Esophagus squamous epithelium (tissue), 5 donors: ENCODE data around the gene VEZF1. TPM values are rescaled to one million over a fixed set of nuclear protein-coding genes. Genes with fewer than 3 reads are reported as not detected.

Experiments
- DNase-seq: peaks from one replicate; lab custom pipeline; 2025; lab: John Stamatoyannopoulos, UW
- H3K27ac ChIP-seq, 4 donors: fragments of 200-600 bp; sonication (generic); one replicate each; pipeline ENCODE4 v1.5.1; 2016 to 2019; ENCODE audit warnings: mild to moderate bottlenecking in 1 of 4
- H3K27me3 ChIP-seq, 4 donors: fragments of 200-600 bp; sonication (generic); 1 replicate in 3 of 4; 2 replicates in 1 of 4; pipeline versions ENCODE4 v1.5.1 to v1.6.0; 2017 to 2021; ENCODE audit warnings: antibody characterized with exemption in 1 of 4
- H3K36me3 ChIP-seq, 3 donors: fragments of 200-600 bp; sonication (generic); one replicate each; pipeline ENCODE4 v1.5.1; 2016 to 2019
- H3K4me1 ChIP-seq, 3 donors: fragments of 200-600 bp; sonication (generic); one replicate each; pipeline ENCODE4 v1.5.1; 2017 to 2019
- H3K4me3 ChIP-seq, 4 donors: fragments of 200-600 bp; sonication (generic); 1 replicate in 3 of 4; 2 replicates in 1 of 4; pipeline ENCODE4 v1.5.1; 2016 to 2019; ENCODE audit warnings: mild to moderate bottlenecking in 2 of 4, moderate library complexity in 1 of 4
- H3K9me3 ChIP-seq, 3 donors: fragments of 200-600 bp; sonication (generic); one replicate each; pipeline ENCODE4 v1.5.1; 2016 to 2019
- POLR2A ChIP-seq, 4 donors: fragments of 450-650 bp; IDR thresholded peaks; one replicate each; pipeline ENCODE4 v1.6.1; 2017; ENCODE audit warnings: antibody characterized with exemption in 4 of 4, mild to moderate bottlenecking in 4 of 4, moderate library complexity in 3 of 4
- WGBS, 2 donors: methylation state at CpG; one replicate each; pipeline ENCODE4 v1.1.5; 2018; 5-methylcytosine and 5-hydroxymethylcytosine counted together
- intact Hi-C: fragments of 100-400 bp; cut with DNase I; formaldehyde crosslinking; loops from one replicate; pipeline ENCODE4 v1.15.0; 2022
- total RNA-seq, 4 donors: library from RNA; depleted of rRNA; stranded (reverse); fragments of >200 nt; gene quantifications; one replicate each; pipeline ENCODE4 v1.1.0, GENCODE V29; 2016
- TF ChIP-seq, protein P1 (sequence below), 6 experiments: fragments of 450-650 bp in 4 of 6; fragments of 200-600 bp in 2 of 6; sonication (generic) in 2 of 6; IDR thresholded peaks; one replicate each; pipeline ENCODE4 v1.5.1; 2016 to 2019; ENCODE audit warnings: antibody characterized with exemption in 6 of 6, mild to moderate bottlenecking in 4 of 6, moderate library complexity in 4 of 6
- donor health status: DM: yes; HTN: yes; CAD: no.

Gene VEZF1
- total RNA-seq, 4 donors from 2014 or later: 20.3 to 61.4 (median 27.4) TPM

DNA sequence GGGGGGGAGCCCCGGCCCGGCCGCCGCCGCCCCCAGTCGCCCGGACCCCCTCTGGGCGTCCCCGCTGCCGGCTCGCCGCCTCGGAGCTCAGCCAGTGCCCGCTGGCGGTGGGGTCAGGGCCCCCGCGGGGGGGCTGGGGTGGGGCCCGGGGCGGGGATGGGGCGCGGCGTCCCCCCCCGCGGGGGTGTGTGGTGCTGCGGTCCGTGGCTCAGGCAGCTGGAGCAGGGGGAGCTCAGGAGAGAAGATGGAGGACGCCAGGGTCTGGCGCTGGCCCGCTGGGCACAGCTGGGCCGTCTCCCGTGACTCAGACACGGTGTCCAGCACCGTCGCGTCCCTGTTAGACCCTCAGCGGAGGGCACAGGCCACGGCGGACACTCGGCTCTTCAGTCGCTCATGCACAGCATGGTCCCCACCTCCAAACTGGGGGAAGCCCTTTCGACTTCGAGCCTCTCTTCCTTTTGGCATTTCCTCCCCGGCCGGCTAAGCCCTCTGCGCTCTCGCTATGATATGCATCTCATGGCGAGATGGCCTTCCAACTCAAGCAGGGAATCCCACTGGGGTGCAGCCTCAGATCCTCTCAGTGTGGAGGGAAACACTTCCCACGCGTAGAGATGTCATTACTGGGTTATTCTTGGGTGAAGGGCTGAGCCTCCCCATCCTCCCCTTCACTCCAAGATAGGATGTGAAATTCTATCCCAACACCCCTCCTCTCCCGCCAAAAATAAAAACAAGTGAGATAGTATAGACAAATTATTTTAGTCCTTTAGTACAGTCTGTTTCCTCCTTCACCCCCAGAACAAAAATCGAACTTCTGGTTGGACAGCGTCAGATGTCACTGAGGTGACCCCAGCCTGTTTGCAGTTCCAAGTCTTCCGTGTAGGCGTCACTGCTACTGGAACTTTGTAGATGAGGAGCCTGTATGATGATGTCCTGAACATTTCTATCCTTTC is 522 bp upstream of the VEZF1 start:
- intact Hi-C loops: loop anchor here (10.0 kb wide), 1 partner anchor 94 kb away; no protein-coding TSS in a partner anchor
- peaks cover 6 to 56% (median 38%) of the 10 kb centered on the region in 3 donors for H3K4me1 ChIP-seq
- DNase-seq: no peak

DNA sequence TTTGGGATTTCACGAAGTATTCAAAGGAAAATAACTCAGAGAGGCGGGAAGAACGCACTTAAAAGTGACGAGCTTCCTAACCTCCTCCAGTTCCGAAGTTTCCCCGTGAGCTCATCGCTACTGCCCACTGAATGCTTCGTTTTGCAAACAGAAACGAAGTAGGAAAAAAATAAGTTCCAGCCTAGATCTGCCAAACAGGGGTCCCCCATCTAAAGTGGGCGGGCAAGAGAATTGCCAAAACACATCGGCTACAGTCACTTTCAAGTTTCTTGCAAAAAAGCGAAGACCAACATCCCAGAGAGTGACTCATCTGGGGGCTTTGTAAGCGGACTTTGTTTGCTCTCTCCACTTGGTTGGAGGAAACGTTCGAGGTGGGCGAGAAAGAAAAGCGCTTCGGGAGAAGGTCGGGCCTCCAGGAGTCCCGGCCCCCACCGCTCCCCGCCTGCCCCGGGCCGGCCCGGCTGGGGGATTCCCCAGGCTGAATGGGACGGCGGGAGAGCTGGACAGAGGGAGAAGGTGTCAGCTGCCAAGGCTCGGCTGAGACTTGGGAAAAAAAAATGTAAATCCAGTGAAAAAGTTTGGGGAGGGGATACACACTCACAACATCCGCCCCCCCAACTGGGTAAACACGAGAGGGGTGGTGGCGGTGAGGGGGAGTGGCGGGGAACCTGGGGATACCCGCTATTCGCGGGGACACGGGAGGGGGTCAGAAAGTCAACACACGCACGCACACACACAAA is 1.0 kb downstream of the VEZF1 start:
- H3K4me1 ChIP-seq: peaks cover 6 to 65% (median 48%) of the 10 kb centered on the region in 3 donors
- peaks cover 0 to 25% (median 7%) of the 10 kb centered on the region in 3 donors for H3K36me3 ChIP-seq
- no peaks in the 10 kb centered on the region for H3K9me3 ChIP-seq
- H3K27ac ChIP-seq: peak overlapping the region; percentile 96 to 99 (median 98)
- WGBS, 2 donors: 0 to 1% methylated on average over 33 to 38 of the region's 38 CpGs
- no peak for DNase-seq
- intact Hi-C loops: loop anchor here (10.0 kb wide), 1 partner anchor 92 kb away; no protein-coding TSS in a partner anchor
- TF ChIP-seq, protein P1, sequence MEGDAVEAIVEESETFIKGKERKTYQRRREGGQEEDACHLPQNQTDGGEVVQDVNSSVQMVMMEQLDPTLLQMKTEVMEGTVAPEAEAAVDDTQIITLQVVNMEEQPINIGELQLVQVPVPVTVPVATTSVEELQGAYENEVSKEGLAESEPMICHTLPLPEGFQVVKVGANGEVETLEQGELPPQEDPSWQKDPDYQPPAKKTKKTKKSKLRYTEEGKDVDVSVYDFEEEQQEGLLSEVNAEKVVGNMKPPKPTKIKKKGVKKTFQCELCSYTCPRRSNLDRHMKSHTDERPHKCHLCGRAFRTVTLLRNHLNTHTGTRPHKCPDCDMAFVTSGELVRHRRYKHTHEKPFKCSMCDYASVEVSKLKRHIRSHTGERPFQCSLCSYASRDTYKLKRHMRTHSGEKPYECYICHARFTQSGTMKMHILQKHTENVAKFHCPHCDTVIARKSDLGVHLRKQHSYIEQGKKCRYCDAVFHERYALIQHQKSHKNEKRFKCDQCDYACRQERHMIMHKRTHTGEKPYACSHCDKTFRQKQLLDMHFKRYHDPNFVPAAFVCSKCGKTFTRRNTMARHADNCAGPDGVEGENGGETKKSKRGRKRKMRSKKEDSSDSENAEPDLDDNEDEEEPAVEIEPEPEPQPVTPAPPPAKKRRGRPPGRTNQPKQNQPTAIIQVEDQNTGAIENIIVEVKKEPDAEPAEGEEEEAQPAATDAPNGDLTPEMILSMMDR (IDR thresholded peaks at IDR 0.05): no peak
- TF ChIP-seq POLR2A (IDR thresholded peaks at IDR 0.05): peak in 1 of 4 donors; percentile 26
- H3K4me3 ChIP-seq: peak overlapping the region; percentile 89 to 97 (median 91)
- no peaks in the 10 kb centered on the region for H3K27me3 ChIP-seq

More for the DNA sequence above, 522 bp upstream of the VEZF1 start:
- Histone ChIP-seq H3K36me3 (peaks cover 0 to 13% (median 0%) of the 10 kb centered on the region in 3 donors), H3K4me3 (peak overlapping the region; percentile 89 to 97 (median 91)), H3K9me3 (no peaks in the 10 kb centered on the region), H3K27ac (peak overlapping the region; percentile 96 to 99 (median 98)), H3K27me3 (no peaks in the 10 kb centered on the region)
- 6 to 19% methylated on average over 10 to 28 of the region's 54 CpGs for WGBS, 2 donors
- peak in 2 of 4 donors; percentile 23 to 38 for TF ChIP-seq POLR2A (IDR thresholded peaks at IDR 0.05)
- TF ChIP-seq, protein P1 (IDR thresholded peaks at IDR 0.05): peak in 1 of 6 experiments; percentile 20

DNA sequence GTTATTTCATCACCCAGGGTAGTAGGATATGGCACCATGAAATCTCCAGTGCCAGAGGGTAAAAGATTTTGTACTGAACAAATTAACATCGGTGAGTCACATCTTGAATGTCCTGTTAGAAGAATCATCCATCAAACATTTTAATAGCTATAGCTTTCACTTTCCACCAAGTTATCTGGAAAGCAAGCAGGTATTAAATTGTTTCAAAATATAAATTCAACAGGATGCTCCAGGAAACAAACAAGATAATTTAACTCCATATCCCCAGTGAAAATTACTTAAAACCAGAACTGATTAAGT is 2.4 kb downstream of the VEZF1 start:
- H3K27ac ChIP-seq: peak overlapping the region in 3 of 4 donors; percentile 40 to 98 (median 97)
- no peaks in the 10 kb centered on the region for H3K27me3 ChIP-seq
- no peak for TF ChIP-seq POLR2A (IDR thresholded peaks at IDR 0.05)
- TF ChIP-seq, protein P1 (IDR thresholded peaks at IDR 0.05): no peak
- H3K4me1 ChIP-seq: peaks cover 6 to 79% (median 48%) of the 10 kb centered on the region in 3 donors
- peak overlapping the region in 3 of 4 donors; percentile 9 to 97 (median 12) for H3K4me3 ChIP-seq
- intact Hi-C loops: loop anchor here (10.0 kb wide), 1 partner anchor 91 kb away; no protein-coding TSS in a partner anchor
- no peak for DNase-seq
- peaks cover 0 to 39% (median 11%) of the 10 kb centered on the region in 3 donors for H3K36me3 ChIP-seq
- no peaks in the 10 kb centered on the region for H3K9me3 ChIP-seq
- WGBS, 2 donors: 5 to 32% methylated on average over 1 of the region's 1 CpG

DNA sequence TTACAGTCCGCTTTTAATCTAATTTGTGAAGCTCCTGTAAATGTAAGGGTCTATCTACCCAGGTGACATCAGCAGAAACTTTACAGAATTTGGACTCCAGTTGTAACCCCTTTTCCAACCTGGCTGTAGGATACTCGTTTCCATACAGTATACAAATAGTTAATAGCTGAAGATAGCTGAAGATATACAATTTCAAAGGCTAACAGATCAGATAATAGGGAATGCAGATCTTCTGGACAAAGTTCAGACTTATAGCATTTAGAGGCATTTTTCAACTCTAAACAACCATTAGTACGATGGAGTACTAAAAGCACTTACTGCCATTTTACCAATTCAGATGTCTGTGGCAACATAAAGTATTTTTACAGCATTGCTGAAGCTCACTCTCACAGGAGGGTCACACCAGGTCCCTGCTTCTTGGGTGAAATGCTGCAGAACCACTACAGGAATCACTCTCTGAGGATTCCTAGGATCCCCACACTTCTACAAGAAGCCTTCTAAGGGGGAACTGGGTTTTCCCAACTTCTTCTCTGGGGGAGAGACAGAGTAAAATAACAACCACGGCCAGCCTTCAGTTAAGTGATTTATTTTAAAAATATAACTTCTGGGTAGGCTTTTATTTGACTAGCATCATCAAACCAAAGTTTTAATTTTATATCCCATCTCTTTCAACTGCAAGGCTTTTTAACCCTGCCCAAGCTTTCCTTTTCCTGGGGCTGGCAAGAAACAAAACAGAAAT is 2.9 kb downstream of the VEZF1 start:
- peaks cover 0 to 44% (median 13%) of the 10 kb centered on the region in 3 donors for H3K36me3 ChIP-seq
- H3K9me3 ChIP-seq: no peaks in the 10 kb centered on the region
- peaks cover 6 to 84% (median 48%) of the 10 kb centered on the region in 3 donors for H3K4me1 ChIP-seq
- intact Hi-C loops: loop anchor here (10.0 kb wide), 1 partner anchor 90 kb away; no protein-coding TSS in a partner anchor
- peak overlapping the region; percentile 32 to 98 (median 68) for H3K27ac ChIP-seq
- WGBS, 2 donors: 38 to 52% methylated on average over 4 of the region's 4 CpGs
- H3K27me3 ChIP-seq: no peaks in the 10 kb centered on the region
- TF ChIP-seq POLR2A (IDR thresholded peaks at IDR 0.05): no peak
- TF ChIP-seq, protein P1 (IDR thresholded peaks at IDR 0.05): no peak
- no peak for DNase-seq
- peak overlapping the region in 3 of 4 donors; percentile 9 to 97 (median 12) for H3K4me3 ChIP-seq
